ENCODE measurements around the gene FRMD4B.

The FRMD4B gene

DNA sequence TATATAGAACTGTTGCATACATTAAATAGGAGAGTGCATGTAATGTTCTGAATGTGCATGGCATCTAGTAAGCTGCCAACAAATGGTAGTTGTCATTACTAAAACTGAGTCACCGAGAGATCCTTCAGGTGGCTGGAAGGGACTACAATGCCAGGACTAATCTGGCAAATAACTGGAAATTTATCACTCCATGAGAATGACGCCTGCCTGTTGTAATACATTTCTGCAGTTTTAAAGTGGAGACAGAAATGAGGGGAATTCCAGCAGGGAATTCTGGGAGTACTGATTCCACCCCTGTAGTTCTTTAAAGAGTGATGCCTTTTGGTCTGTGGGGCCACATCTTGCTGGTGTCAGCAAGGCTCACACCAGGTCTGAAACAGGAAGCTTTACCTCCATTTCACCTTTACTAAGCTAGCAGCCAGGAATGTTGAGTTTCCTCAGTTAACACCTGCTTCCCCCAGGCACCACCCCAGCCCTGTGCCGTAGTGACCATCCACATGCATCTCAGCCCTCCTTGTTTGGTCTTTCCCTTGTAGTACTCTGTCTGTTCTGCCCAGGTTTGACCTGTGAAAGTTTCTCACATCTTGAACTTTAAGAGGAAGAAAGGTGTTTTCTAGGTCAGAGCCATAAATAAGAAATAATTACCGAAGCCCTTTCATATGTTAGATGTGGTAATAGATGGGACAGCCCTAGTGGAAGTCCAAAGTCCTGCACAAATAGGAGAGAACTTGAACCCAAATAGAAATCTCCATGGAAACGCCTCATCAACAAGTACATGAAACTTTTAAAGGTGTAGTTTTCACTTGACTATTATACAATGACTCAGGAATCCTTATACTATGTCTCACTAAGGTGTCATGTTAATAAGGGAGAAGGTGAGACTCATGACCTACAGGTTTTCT, 206.8 kb downstream of the FRMD4B start:
- no peak overlapping the region for H3K4me3 ChIP-seq (ENCODE audit: extremely low read depth, insufficient read depth, low read length, poor library complexity, severe bottlenecking)
- peaks cover 29% of the 10 kb centered on the region for H3K4me1 ChIP-seq (ENCODE audit: control insufficient read depth, insufficient read depth, low read length, poor library complexity, severe bottlenecking)
- no peaks in the 10 kb centered on the region for H3K9me3 ChIP-seq (ENCODE audit: control insufficient read depth, low read length)
- peaks cover 67% of the 10 kb centered on the region for H3K36me3 ChIP-seq (ENCODE audit: control insufficient read depth, insufficient read depth, low read length)
- no peak overlapping the region for H3K27ac ChIP-seq (ENCODE audit: low read depth, low read length, severe bottlenecking)
- 85 to 92% methylated on average over 3 to 4 of the region's 5 CpGs for WGBS, 2 experiments (ENCODE audit: insufficient coverage in 2 of 2)

DNA sequence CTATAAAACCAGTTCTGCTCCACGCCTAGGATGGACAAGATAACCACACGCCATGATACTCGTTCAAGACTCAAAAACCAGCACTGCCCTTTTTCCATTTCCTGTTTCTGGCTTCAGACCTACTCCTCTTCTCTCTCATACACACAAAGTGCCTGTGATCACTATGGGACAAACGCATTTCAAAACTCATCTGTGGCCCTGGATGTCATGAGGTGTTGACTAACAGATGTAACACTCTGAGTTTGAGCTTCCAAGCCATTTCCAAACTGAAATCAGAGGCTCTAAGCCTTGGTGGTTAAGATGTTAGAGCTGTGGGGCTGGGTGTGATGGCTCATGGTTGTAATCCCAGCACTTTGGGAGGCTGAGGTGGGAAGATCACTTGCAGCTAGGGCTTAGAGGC, 207.8 kb downstream of the FRMD4B start:
- H3K27ac ChIP-seq (ENCODE audit: low read depth, low read length, severe bottlenecking): no peak overlapping the region
- no peak overlapping the region for H3K4me3 ChIP-seq (ENCODE audit: extremely low read depth, insufficient read depth, low read length, poor library complexity, severe bottlenecking)
- H3K4me1 ChIP-seq (ENCODE audit: control insufficient read depth, insufficient read depth, low read length, poor library complexity, severe bottlenecking): peaks cover 27% of the 10 kb centered on the region
- H3K9me3 ChIP-seq (ENCODE audit: control insufficient read depth, low read length): no peaks in the 10 kb centered on the region
- 96 to 99% methylated on average over 4 of the region's 4 CpGs for WGBS, 2 experiments (ENCODE audit: insufficient coverage in 2 of 2)
- H3K36me3 ChIP-seq (ENCODE audit: control insufficient read depth, insufficient read depth, low read length): peaks cover 65% of the 10 kb centered on the region

DNA sequence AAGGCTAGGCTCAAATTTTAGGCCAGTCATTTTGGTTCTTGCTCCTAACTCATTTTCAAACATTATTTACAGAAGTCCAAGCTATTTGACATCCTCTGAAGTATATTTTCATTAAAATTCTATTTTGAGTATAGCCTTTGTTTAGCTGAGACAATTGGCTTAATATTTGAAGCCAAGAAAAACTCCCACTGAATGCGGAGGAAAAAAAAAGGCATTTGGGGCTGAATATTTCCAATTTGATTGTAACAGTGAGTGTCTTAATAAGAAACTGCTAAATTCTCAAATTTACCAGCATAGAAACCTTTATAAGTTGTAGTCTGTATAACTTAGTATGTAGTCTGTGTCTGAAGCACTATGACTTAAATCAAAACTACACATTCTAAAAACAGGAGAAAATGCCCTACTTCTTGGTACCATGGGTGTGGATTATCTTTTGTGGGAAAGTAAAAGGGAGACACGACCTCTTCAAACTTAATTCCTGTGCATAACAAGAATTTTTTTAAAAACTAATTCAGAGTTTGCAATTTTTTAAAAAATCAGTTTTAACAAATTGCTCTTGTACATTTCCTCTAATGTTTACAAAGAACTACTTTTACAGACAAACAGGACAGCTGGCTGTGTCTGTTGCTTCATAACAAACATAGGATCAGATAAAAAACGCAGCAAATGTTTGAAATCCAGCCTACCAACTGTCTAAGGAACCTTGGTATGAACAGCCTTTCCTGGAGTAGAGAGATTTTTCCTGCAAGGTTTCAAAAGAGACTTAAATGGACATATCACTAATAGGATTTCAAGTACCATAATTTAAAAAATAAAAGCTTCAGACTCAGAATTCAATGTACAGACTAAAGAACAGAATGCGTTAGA, 210.8 kb downstream of the FRMD4B start:
- peaks cover 72% of the 10 kb centered on the region for H3K36me3 ChIP-seq (ENCODE audit: control insufficient read depth, insufficient read depth, low read length)
- peaks cover 8% of the 10 kb centered on the region for H3K4me1 ChIP-seq (ENCODE audit: control insufficient read depth, insufficient read depth, low read length, poor library complexity, severe bottlenecking)
- 100% methylated on average over 1 of the region's 4 CpGs; no CpG with 5 or more reads in 1 of the 2 experiments for WGBS, 2 experiments (ENCODE audit: insufficient coverage in 2 of 2)
- no peak overlapping the region for H3K4me3 ChIP-seq (ENCODE audit: extremely low read depth, insufficient read depth, low read length, poor library complexity, severe bottlenecking)
- no peak overlapping the region for H3K27ac ChIP-seq (ENCODE audit: low read depth, low read length, severe bottlenecking)
- no peaks in the 10 kb centered on the region for H3K9me3 ChIP-seq (ENCODE audit: control insufficient read depth, low read length)

DNA sequence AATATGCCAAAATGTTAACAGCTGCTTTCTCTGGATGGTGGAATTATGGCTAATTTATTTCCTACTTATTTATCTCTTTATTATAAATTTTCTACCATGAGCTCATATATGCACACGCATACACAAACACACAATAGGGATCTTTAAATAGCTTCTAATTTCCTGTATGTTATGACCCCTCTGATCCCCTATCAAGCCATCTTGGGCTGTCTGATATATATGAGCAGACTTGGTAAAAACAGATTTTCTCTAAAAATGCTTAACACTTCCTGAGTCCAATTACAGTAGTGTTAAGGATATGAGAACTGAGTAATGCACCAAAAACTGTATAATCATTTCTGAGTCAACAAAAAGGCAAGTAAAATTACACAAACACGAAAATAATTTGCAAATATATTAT, 211.4 kb downstream of the FRMD4B start:
- H3K4me1 ChIP-seq (ENCODE audit: control insufficient read depth, insufficient read depth, low read length, poor library complexity, severe bottlenecking): peaks cover 8% of the 10 kb centered on the region
- no peak overlapping the region for H3K27ac ChIP-seq (ENCODE audit: low read depth, low read length, severe bottlenecking)
- WGBS, 2 experiments (ENCODE audit: insufficient coverage in 2 of 2): no CpG with 5 or more reads among the region's 2 CpGs
- H3K4me3 ChIP-seq (ENCODE audit: extremely low read depth, insufficient read depth, low read length, poor library complexity, severe bottlenecking): no peak overlapping the region
- no peaks in the 10 kb centered on the region for H3K9me3 ChIP-seq (ENCODE audit: control insufficient read depth, low read length)
- peaks cover 65% of the 10 kb centered on the region for H3K36me3 ChIP-seq (ENCODE audit: control insufficient read depth, insufficient read depth, low read length)

DNA sequence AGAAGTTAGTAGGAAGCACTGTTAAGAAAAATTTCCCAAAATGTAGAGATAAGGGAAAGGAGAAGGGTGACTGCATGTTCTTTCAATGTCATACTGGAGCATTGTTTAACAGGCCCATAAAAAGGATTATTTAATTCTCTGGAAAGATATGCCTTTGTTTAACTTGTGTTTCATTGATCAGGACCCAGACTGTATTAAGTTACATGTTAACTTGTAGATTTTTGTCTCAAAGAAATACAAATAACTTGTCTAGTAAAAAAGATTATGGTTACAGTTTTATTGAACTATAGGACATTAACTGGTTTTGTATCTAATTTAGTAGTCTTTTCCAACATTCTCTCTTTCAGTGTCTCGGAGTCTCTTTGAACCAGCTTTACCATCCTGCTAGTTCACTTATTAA, 213.8 kb downstream of the FRMD4B start:
- H3K9me3 ChIP-seq (ENCODE audit: control insufficient read depth, low read length): no peaks in the 10 kb centered on the region
- H3K36me3 ChIP-seq (ENCODE audit: control insufficient read depth, insufficient read depth, low read length): peaks cover 42% of the 10 kb centered on the region
- no CpG with 5 or more reads among the region's 1 CpG for WGBS, 2 experiments (ENCODE audit: insufficient coverage in 2 of 2)
- no peaks in the 10 kb centered on the region for H3K4me1 ChIP-seq (ENCODE audit: control insufficient read depth, insufficient read depth, low read length, poor library complexity, severe bottlenecking)
- no peak overlapping the region for H3K4me3 ChIP-seq (ENCODE audit: extremely low read depth, insufficient read depth, low read length, poor library complexity, severe bottlenecking)
- no peak overlapping the region for H3K27ac ChIP-seq (ENCODE audit: low read depth, low read length, severe bottlenecking)

DNA sequence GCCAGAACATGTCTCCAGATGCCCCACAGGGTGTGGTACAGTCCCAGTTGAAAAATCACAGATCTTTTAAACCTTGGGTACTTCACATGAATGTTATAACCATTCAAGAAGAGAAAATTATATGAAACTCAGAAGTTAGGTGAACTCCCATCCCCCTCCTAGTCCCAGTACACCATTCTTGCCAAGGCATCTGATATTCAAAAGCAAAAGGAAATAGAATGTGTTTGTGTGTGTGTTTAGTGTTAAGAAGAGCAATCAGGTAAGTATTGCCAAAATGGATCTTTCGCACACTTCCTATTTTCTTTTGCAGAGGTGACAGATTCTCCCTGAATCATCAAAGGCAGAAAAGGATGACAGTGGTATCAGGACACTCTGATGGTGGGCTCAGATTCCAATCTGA, 219.4 kb downstream of the FRMD4B start:
- H3K9me3 ChIP-seq (ENCODE audit: control insufficient read depth, low read length): no peaks in the 10 kb centered on the region
- H3K27ac ChIP-seq (ENCODE audit: low read depth, low read length, severe bottlenecking): no peak overlapping the region
- WGBS, 2 experiments (ENCODE audit: insufficient coverage in 2 of 2): 100% methylated on average over 1 of the region's 1 CpG; no CpG with 5 or more reads in 1 of the 2 experiments
- H3K4me3 ChIP-seq (ENCODE audit: extremely low read depth, insufficient read depth, low read length, poor library complexity, severe bottlenecking): no peak overlapping the region
- peaks cover 9% of the 10 kb centered on the region for H3K36me3 ChIP-seq (ENCODE audit: control insufficient read depth, insufficient read depth, low read length)
- no peaks in the 10 kb centered on the region for H3K4me1 ChIP-seq (ENCODE audit: control insufficient read depth, insufficient read depth, low read length, poor library complexity, severe bottlenecking)

DNA sequence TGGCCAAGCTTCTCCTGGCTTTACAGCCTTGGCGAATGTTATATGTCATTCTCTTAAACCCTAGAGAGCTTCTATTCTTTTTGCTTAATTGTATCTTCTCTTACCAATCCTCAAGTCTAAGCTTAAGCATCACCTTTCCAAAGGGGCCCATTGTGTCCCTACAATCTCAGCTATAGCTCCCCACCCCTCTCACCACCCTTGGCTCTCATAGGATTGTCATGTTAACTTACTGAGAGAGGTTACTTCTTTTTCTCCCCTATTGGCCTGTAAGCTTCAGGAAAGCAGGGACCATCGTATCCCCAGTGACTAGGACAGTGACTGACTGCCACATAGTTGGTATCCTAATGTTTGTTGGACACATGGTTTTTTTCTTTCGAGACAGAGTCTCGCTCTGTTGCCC, 220.1 kb downstream of the FRMD4B start:
- peaks cover 3% of the 10 kb centered on the region for H3K36me3 ChIP-seq (ENCODE audit: control insufficient read depth, insufficient read depth, low read length)
- H3K9me3 ChIP-seq (ENCODE audit: control insufficient read depth, low read length): no peaks in the 10 kb centered on the region
- no peak overlapping the region for H3K4me3 ChIP-seq (ENCODE audit: extremely low read depth, insufficient read depth, low read length, poor library complexity, severe bottlenecking)
- 95 to 98% methylated on average over 3 to 4 of the region's 4 CpGs for WGBS, 2 experiments (ENCODE audit: insufficient coverage in 2 of 2)
- no peaks in the 10 kb centered on the region for H3K4me1 ChIP-seq (ENCODE audit: control insufficient read depth, insufficient read depth, low read length, poor library complexity, severe bottlenecking)
- H3K27ac ChIP-seq (ENCODE audit: low read depth, low read length, severe bottlenecking): no peak overlapping the region

DNA sequence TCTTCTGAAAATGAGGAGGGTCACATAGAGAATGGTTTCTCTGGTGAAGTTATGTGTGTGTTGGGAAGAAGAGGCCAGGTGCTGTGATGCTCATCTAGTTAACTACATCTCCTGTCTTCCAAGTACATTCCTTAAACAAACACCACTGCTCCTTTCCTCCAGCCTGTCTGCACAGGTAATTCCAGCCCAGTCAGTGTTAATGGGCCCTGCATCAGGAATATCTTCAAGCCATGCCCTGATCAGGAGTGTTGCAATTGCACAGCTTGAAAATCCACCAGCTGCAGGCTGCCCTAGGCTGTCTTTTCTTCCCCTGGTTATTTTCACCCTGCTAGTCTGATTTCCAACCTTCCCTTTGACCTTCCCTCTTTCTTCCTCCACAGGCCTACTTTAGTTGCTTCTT, 221.6 kb downstream of the FRMD4B start:
- H3K36me3 ChIP-seq (ENCODE audit: control insufficient read depth, insufficient read depth, low read length): no peaks in the 10 kb centered on the region
- no peaks in the 10 kb centered on the region for H3K9me3 ChIP-seq (ENCODE audit: control insufficient read depth, low read length)
- no peak overlapping the region for H3K27ac ChIP-seq (ENCODE audit: low read depth, low read length, severe bottlenecking)
- H3K4me1 ChIP-seq (ENCODE audit: control insufficient read depth, insufficient read depth, low read length, poor library complexity, severe bottlenecking): no peaks in the 10 kb centered on the region
- H3K4me3 ChIP-seq (ENCODE audit: extremely low read depth, insufficient read depth, low read length, poor library complexity, severe bottlenecking): no peak overlapping the region

DNA sequence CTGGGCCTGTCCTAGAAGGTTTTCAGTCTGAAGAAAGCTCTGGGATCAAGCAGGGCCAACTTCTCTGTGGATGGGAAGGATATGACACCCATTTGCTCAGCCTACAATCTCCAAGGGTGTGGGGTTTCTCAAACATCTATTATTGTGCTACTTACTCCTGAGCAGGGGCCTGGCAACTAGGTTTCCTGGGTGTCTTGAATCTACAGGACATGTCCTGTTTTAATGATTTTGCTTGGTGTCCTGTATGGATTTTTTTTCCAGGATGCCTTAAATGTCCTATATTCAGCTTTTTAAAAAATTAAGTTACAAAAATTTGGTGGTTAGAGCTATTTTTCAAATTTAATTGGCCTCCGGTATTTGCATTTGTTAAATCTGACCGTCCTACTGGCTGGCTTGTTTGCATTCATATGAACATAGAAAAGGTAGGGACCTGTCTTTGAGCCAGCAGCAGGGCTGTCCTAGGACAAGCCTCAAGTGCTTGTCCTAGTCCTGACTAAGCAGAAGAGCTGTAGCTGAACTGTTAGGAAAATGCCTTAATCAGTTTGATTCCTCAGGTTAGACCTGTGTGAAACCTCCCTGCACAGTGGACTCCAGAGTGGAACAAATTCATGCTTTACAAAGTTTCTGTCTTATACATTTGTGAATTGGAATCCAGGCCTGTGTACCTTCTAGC, 223.4 kb downstream of the FRMD4B start:
- no peak overlapping the region for H3K27ac ChIP-seq (ENCODE audit: low read depth, low read length, severe bottlenecking)
- WGBS, 2 experiments (ENCODE audit: insufficient coverage in 2 of 2): 86 to 89% methylated on average over 2 of the region's 2 CpGs
- H3K4me1 ChIP-seq (ENCODE audit: control insufficient read depth, insufficient read depth, low read length, poor library complexity, severe bottlenecking): no peaks in the 10 kb centered on the region
- H3K36me3 ChIP-seq (ENCODE audit: control insufficient read depth, insufficient read depth, low read length): no peaks in the 10 kb centered on the region
- no peak overlapping the region for H3K4me3 ChIP-seq (ENCODE audit: extremely low read depth, insufficient read depth, low read length, poor library complexity, severe bottlenecking)
- H3K9me3 ChIP-seq (ENCODE audit: control insufficient read depth, low read length): no peaks in the 10 kb centered on the region

DNA sequence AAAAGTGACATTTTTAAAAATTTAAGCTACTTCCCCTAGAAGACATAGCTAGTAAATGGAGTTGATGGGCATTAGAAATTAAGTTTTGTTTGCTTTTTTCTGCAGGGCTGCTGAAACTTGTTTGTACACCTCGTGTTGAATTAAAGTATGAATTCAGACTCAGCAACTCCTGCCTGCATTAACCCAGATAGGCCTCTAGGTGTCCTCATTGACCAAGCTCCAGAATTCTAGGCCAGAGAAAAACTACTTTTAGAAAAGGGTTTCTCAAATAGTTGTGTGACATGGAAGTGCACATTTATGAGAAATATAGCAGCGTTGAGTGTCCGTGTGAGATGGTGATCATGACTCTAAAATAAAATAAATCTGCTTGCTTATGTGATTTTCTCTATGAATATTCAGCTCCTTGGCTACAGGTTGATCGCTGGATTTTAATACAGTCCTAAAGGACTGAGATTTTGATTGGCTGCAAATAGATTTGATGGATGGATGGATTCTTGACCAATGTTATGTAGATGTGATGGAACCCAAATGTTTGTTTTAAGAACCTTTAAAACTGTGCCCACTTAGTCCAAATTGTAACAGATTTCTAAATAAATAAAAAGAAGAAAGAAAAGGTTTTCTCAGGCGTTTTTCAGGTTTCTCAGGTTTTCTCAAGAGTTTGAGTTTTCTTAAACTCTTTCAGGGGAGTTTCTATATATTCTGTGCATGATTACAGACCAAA, 224.1 kb downstream of the FRMD4B start:
- Histone ChIP-seq H3K4me3 (ENCODE audit: extremely low read depth, insufficient read depth, low read length, poor library complexity, severe bottlenecking) (no peak overlapping the region), H3K36me3 (ENCODE audit: control insufficient read depth, insufficient read depth, low read length) (no peaks in the 10 kb centered on the region), H3K9me3 (ENCODE audit: control insufficient read depth, low read length) (no peaks in the 10 kb centered on the region), H3K27ac (ENCODE audit: low read depth, low read length, severe bottlenecking) (no peak overlapping the region), H3K4me1 (ENCODE audit: control insufficient read depth, insufficient read depth, low read length, poor library complexity, severe bottlenecking) (no peaks in the 10 kb centered on the region)
- 4 to 50% methylated on average over 2 to 4 of the region's 5 CpGs for WGBS, 2 experiments (ENCODE audit: insufficient coverage in 2 of 2)
